ENCODE data around the gene CYTH1. TPM values are rescaled to one million over a fixed set of nuclear protein-coding genes. Genes with fewer than 3 reads are reported as not detected.

CYTH1 gene
- total RNA-seq, 6 donors from 2014 or later: 113 to 295 (median 121) TPM

- DNase-seq (no peak), ATAC-seq (ENCODE audit: low FRiP score in 2 of 2) (no peak)
- Histone ChIP-seq H3K27me3 (no peaks in the 10 kb centered on the region), H3K9me3 (no peaks in the 10 kb centered on the region), H3K27ac (peak overlapping the region in 2 of 4 donors; percentile 18 to 20), H3K4me3 (no peak overlapping the region), H3K36me3 (peaks cover 0 to 39% (median 17%) of the 10 kb centered on the region in 4 donors), H3K4me1 (peaks cover 23 to 58% (median 28%) of the 10 kb centered on the region in 4 donors)
- 62 to 75% methylated on average over 4 of the region's 4 CpGs for WGBS, 2 donors
- no peak for TF ChIP-seq EP300 (IDR thresholded peaks at IDR 0.05)
- TF ChIP-seq CTCF (IDR thresholded peaks at IDR 0.05): no peak
- no peak for TF ChIP-seq POLR2A (IDR thresholded peaks at IDR 0.05)
- TF ChIP-seq POLR2AphosphoS5 (IDR thresholded peaks at IDR 0.05): no peak
These were observed 72.3 kb downstream of the CYTH1 start for GRCh38 chr17:78709751-78710181.

- Histone ChIP-seq H3K4me1 (peaks cover 23 to 52% (median 28%) of the 10 kb centered on the region in 4 donors), H3K27ac (peak overlapping the region; percentile 7 to 44 (median 28)), H3K4me3 (no peak overlapping the region), H3K36me3 (peaks cover 0 to 45% (median 20%) of the 10 kb centered on the region in 4 donors), H3K9me3 (no peaks in the 10 kb centered on the region), H3K27me3 (no peaks in the 10 kb centered on the region)
- DNase-seq: peak; percentile 10 to 39
- WGBS, 2 donors: 68 to 80% methylated on average over 7 to 10 of the region's 10 CpGs
- TF ChIP-seq POLR2AphosphoS5 (IDR thresholded peaks at IDR 0.05) (peak in 1 of 2 donors; percentile 10), EP300 (IDR thresholded peaks at IDR 0.05) (no peak)
- peak; percentile 43 to 87 for ATAC-seq (ENCODE audit: low FRiP score in 2 of 2)
These were observed 72.9 kb downstream of the CYTH1 start for GRCh38 chr17:78709119-78709681.

GRCh38 chr17:78708510-78708973, 73.5 kb downstream of the CYTH1 start:
- Histone ChIP-seq H3K27me3 (no peaks in the 10 kb centered on the region), H3K4me1 (peaks cover 23 to 52% (median 28%) of the 10 kb centered on the region in 4 donors), H3K36me3 (peaks cover 0 to 51% (median 20%) of the 10 kb centered on the region in 4 donors), H3K27ac (peak overlapping the region; percentile 7 to 44 (median 28)), H3K9me3 (no peaks in the 10 kb centered on the region), H3K4me3 (no peak overlapping the region)
- TF ChIP-seq CTCF (IDR thresholded peaks at IDR 0.05) (peak; percentile 68 to 87 (median 80)), EP300 (IDR thresholded peaks at IDR 0.05) (no peak), POLR2A (IDR thresholded peaks at IDR 0.05) (no peak)
- WGBS, 2 donors: 11 to 18% methylated on average over 6 of the region's 6 CpGs
- DNase-seq (peak in 1 of 2 donors; percentile 79), ATAC-seq (ENCODE audit: low FRiP score in 2 of 2) (peak; percentile 91 to 92)

- Histone ChIP-seq H3K36me3 (peaks cover 0 to 52% (median 20%) of the 10 kb centered on the region in 4 donors), H3K27ac (peak overlapping the region in 1 of 4 donors; percentile 18), H3K9me3 (no peaks in the 10 kb centered on the region), H3K4me3 (no peak overlapping the region), H3K4me1 (peaks cover 23 to 46% (median 28%) of the 10 kb centered on the region in 4 donors), H3K27me3 (no peaks in the 10 kb centered on the region)
- ATAC-seq (ENCODE audit: low FRiP score in 2 of 2) (no peak), DNase-seq (no peak)
- 94 to 96% methylated on average over 7 of the region's 7 CpGs for WGBS, 2 donors
- no peak for TF ChIP-seq CTCF (IDR thresholded peaks at IDR 0.05)
- no peak for TF ChIP-seq EP300 (IDR thresholded peaks at IDR 0.05)
- no peak for TF ChIP-seq POLR2AphosphoS5 (IDR thresholded peaks at IDR 0.05)
- no peak for TF ChIP-seq POLR2A (IDR thresholded peaks at IDR 0.05)
These were observed 74.2 kb downstream of the CYTH1 start for GRCh38 chr17:78707923-78708322.

- no peak for TF ChIP-seq POLR2AphosphoS5 (IDR thresholded peaks at IDR 0.05)
- no peak for TF ChIP-seq CTCF (IDR thresholded peaks at IDR 0.05)
- no peak for TF ChIP-seq POLR2A (IDR thresholded peaks at IDR 0.05)
- no peak for TF ChIP-seq EP300 (IDR thresholded peaks at IDR 0.05)
- no peak for DNase-seq
- Histone ChIP-seq H3K4me3 (no peak overlapping the region), H3K9me3 (no peaks in the 10 kb centered on the region), H3K36me3 (peaks cover 0 to 56% (median 21%) of the 10 kb centered on the region in 4 donors), H3K27me3 (no peaks in the 10 kb centered on the region), H3K27ac (no peak overlapping the region), H3K4me1 (peaks cover 23 to 37% (median 28%) of the 10 kb centered on the region in 4 donors)
- ATAC-seq (ENCODE audit: low FRiP score in 2 of 2): no peak
- WGBS, 2 donors: 86 to 90% methylated on average over 7 of the region's 7 CpGs
These were observed 75.1 kb downstream of the CYTH1 start for GRCh38 chr17:78707016-78707415.

Data from upper lobe of left lung (tissue), 6 donors.